Gastrocnemius medialis (tissue), 4 donors: ENCODE results near the gene PPARG.

Experiments
- POLR2A ChIP-seq, 2 donors: fragments of 450-650 bp; IDR thresholded peaks; one replicate each; pipeline ENCODE4 v1.6.1; 2017; ENCODE audit warnings: antibody characterized with exemption in 2 of 2, mild to moderate bottlenecking in 2 of 2, moderate library complexity in 2 of 2
- TF ChIP-seq, protein P1 (sequence below), 5 experiments: fragments of 450-650 bp in 3 of 5; fragments of 200-600 bp in 2 of 5; sonication (generic) in 2 of 5; IDR thresholded peaks in 4 of 5; conservative IDR thresholded peaks in 1 of 5; 1 replicate in 4 of 5; 2 replicates in 1 of 5; pipeline ENCODE4 v1.5.1; 2016 to 2019; ENCODE audit warnings: antibody characterized with exemption in 5 of 5, mild to moderate bottlenecking in 3 of 5, moderate library complexity in 3 of 5

DNA sequence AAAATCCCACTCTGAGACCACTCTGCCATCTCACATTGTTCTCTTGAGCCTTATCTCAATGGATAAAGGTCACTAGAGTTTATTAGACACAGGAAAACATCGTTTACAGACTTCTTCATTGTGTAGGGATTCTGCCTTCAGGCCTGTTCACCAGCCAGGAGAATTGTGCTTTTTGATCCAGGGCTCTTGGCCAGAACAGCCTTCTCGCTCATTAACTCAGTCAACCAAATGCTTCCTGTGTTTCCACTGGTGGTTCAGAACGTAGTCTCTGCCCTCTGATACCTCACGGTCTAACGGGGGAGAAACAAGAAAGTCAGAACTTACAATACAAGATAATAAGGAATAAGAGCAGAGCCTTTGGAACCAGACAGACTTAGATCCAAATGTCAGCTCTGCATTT is 141.2 kb downstream of the PPARG start:
- TF ChIP-seq, protein P1, sequence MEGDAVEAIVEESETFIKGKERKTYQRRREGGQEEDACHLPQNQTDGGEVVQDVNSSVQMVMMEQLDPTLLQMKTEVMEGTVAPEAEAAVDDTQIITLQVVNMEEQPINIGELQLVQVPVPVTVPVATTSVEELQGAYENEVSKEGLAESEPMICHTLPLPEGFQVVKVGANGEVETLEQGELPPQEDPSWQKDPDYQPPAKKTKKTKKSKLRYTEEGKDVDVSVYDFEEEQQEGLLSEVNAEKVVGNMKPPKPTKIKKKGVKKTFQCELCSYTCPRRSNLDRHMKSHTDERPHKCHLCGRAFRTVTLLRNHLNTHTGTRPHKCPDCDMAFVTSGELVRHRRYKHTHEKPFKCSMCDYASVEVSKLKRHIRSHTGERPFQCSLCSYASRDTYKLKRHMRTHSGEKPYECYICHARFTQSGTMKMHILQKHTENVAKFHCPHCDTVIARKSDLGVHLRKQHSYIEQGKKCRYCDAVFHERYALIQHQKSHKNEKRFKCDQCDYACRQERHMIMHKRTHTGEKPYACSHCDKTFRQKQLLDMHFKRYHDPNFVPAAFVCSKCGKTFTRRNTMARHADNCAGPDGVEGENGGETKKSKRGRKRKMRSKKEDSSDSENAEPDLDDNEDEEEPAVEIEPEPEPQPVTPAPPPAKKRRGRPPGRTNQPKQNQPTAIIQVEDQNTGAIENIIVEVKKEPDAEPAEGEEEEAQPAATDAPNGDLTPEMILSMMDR (IDR thresholded peaks at IDR 0.05 in 4 of 5, conservative IDR thresholded peaks at IDR 0.05 in 1 of 5) = no peak
- TF ChIP-seq POLR2A (IDR thresholded peaks at IDR 0.05) = no peak
